Vagina (tissue), 2 donors: ENCODE results near the gene DYNC1I1.

ENCODE experiments used
- POLR2A ChIP-seq, 2 donors: fragments of 450-650 bp; IDR thresholded peaks; one replicate each; pipeline ENCODE4 v1.6.1; 2017; ENCODE audit warnings: antibody characterized with exemption in 2 of 2, mild to moderate bottlenecking in 2 of 2, moderate library complexity in 2 of 2
- POLR2AphosphoS5 ChIP-seq, 2 donors: sonication (generic); formaldehyde crosslinking; IDR thresholded peaks; one replicate each; pipeline ENCODE4 v1.9.0; 2017; ENCODE audit warnings: antibody characterized with exemption in 2 of 2, mild to moderate bottlenecking in 2 of 2, low read depth in 1 of 2; ENCODE audit not compliant: insufficient read depth in 1 of 2

GRCh38 chr7:96005271-96005670, 232.9 kb downstream of the DYNC1I1 start:
- TF ChIP-seq POLR2AphosphoS5 (IDR thresholded peaks at IDR 0.05; ENCODE audit: insufficient read depth in 1 of 2, low read depth in 1 of 2) (no peak), POLR2A (IDR thresholded peaks at IDR 0.05) (no peak)
